ENCODE data around the gene ADAM10. TPM values are rescaled to one million over a fixed set of nuclear protein-coding genes. Genes with fewer than 3 reads are reported as not detected.

ADAM10 gene
- total and polyA plus RNA-seq, 8 donors: 6.1 to 96.2 (median 32.2) TPM

DNA sequence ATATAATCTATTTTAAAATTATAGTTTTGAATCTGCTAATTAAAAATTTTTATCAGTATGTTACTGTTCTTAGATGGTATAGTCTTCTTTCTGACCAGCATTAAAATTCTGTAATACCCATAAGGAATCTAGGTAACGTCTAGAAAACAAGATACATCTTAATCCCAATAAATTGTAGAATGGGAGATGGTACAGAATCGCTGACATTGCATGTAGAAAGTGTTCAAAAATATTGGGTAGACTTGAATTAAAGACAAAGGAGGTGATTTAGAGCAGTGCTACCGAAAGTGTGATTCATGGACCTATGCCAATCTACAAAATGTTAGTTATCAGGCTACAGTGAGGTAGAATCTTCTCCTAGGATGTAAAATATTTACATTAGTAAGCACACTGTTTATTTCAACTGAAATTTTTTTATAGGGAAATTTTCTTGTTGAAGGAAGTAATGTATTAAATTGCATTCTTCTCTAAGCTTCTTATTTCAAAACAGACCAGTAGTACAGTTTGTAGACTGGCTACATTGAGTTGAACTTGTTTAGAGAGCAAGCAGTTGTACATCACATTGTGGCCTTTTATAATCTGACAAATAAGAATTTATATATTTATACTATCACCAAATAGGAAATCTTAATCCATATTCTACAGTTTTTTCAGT, 38.7 kb upstream of the ADAM10 start:
- 95% methylated on average over 3 of the region's 3 CpGs for WGBS, 2 donors
- H3K27ac ChIP-seq: no peak overlapping the region
- DNase-seq: no peak
- no peaks in the 10 kb centered on the region for H3K27me3 ChIP-seq
- H3K4me3 ChIP-seq: no peak overlapping the region
- no peaks in the 10 kb centered on the region for H3K9me3 ChIP-seq
- intact Hi-C loops (cut with DNase I): no loop called here
- FAIRE-seq: no peak
- no peaks in the 10 kb centered on the region for H3K36me3 ChIP-seq
- ATAC-seq: no peak
- TF ChIP-seq, protein P1, sequence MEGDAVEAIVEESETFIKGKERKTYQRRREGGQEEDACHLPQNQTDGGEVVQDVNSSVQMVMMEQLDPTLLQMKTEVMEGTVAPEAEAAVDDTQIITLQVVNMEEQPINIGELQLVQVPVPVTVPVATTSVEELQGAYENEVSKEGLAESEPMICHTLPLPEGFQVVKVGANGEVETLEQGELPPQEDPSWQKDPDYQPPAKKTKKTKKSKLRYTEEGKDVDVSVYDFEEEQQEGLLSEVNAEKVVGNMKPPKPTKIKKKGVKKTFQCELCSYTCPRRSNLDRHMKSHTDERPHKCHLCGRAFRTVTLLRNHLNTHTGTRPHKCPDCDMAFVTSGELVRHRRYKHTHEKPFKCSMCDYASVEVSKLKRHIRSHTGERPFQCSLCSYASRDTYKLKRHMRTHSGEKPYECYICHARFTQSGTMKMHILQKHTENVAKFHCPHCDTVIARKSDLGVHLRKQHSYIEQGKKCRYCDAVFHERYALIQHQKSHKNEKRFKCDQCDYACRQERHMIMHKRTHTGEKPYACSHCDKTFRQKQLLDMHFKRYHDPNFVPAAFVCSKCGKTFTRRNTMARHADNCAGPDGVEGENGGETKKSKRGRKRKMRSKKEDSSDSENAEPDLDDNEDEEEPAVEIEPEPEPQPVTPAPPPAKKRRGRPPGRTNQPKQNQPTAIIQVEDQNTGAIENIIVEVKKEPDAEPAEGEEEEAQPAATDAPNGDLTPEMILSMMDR (IDR thresholded peaks at IDR 0.05): no peak
- no peaks in the 10 kb centered on the region for H3K4me1 ChIP-seq

DNA sequence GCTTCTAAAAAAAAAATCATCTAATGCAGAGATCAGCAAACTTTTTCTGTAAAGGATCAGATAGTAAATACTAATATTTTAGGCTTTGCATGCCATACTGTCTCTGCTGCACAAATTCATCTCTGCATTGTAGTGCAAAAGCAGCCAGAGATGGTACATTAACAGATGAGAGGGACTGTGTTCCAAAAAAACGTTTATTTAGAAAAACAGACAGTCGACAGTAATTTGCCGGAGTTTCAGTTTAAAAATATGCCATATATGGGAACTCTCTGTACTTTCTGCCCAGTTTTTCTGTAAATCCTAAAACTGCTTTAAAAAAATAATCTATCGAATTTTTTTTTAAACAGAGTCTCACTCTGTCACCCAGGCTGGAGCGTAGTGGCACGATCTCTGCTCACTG, 35.8 kb upstream of the ADAM10 start:
- TF ChIP-seq, protein P1 (IDR thresholded peaks at IDR 0.05): no peak
- no peaks in the 10 kb centered on the region for H3K4me1 ChIP-seq
- no peak for ATAC-seq
- intact Hi-C loops (cut with DNase I): no loop called here
- WGBS, 2 donors: 78 to 84% methylated on average over 6 of the region's 6 CpGs
- H3K27me3 ChIP-seq: no peaks in the 10 kb centered on the region
- H3K27ac ChIP-seq: no peak overlapping the region
- DNase-seq: no peak
- no peak for FAIRE-seq
- no peaks in the 10 kb centered on the region for H3K36me3 ChIP-seq
- H3K9me3 ChIP-seq: no peaks in the 10 kb centered on the region
- H3K4me3 ChIP-seq: no peak overlapping the region

DNA sequence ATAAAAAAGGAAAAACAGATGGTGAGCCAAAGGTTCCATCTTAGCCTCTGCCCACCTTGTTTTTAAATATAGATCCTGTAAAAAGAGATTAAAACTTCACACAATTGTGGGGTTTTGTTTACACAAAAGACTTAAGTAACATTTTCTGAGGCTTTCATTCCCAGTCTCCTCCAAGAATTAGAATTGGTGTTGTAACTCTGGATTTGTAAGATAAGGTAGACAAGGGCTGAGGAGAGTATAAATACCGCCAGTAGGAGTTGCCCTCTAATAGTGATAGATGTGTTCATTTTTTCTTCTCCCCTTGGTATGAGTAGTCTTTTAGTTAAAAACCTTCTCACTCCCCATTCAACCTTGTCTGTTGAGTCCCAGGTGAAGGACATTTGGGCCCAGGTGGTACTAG, 30.0 kb upstream of the ADAM10 start:
- TF ChIP-seq, protein P1 (IDR thresholded peaks at IDR 0.05): no peak
- FAIRE-seq: no peak
- intact Hi-C loops (cut with DNase I): no loop called here
- Histone ChIP-seq H3K27me3 (no peaks in the 10 kb centered on the region), H3K4me3 (no peak overlapping the region), H3K4me1 (peaks cover 0 to 6% (median 0%) of the 10 kb centered on the region in 3 donors), H3K9me3 (no peaks in the 10 kb centered on the region), H3K27ac (no peak overlapping the region), H3K36me3 (no peaks in the 10 kb centered on the region)
- 93 to 95% methylated on average over 1 of the region's 1 CpG for WGBS, 2 donors
- ATAC-seq: no peak
- DNase-seq: no peak

DNA sequence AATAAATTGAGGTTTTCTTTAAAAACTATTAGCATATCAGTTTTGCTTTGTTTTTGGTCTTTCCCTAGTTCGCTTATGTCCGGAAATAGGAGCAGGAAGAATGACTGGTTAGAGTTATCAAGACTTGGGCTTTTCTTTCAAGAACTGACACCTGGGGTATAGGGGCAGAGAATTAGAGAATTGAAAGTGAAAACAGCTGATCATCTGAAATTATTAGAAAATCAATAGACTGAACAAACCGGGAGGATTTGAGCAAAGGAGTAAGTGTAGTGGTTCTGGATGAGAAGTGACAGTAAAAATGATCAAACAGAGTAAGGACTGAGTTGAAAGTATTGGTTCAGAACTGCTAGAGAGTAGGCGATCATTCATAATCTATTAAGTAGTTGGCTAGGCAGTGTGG, 27.6 kb upstream of the ADAM10 start:
- TF ChIP-seq, protein P1 (IDR thresholded peaks at IDR 0.05): no peak
- no peaks in the 10 kb centered on the region for H3K36me3 ChIP-seq
- H3K4me1 ChIP-seq: peaks cover 0 to 27% (median 7%) of the 10 kb centered on the region in 3 donors
- no peak overlapping the region for H3K4me3 ChIP-seq
- no peaks in the 10 kb centered on the region for H3K27me3 ChIP-seq
- DNase-seq: no peak
- intact Hi-C loops (cut with DNase I): no loop called here
- no peak for FAIRE-seq
- ATAC-seq: no peak
- H3K27ac ChIP-seq: no peak overlapping the region
- H3K9me3 ChIP-seq: no peaks in the 10 kb centered on the region
- 78 to 81% methylated on average over 4 of the region's 4 CpGs for WGBS, 2 donors

DNA sequence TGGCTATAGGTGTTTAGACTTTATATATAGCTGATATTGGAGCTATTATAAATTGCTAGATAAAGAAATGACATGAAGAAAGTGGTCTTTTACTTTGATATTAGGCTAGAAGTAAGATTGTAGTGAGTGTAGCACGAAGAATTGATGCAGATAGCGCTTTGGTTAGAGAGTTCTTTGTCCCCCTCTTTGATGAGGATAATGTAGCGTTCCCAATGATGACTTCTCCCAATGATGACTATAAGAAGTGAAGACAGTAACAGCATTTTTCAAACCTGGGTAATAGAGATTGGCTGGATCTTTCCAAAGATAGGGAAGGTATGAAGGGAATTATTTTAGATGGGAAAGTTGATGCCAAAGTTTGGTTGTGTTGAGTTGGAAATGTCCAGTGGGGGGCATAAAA, 25.9 kb upstream of the ADAM10 start:
- H3K36me3 ChIP-seq: no peaks in the 10 kb centered on the region
- H3K4me1 ChIP-seq: peaks cover 0 to 27% (median 7%) of the 10 kb centered on the region in 3 donors
- intact Hi-C loops (cut with DNase I): no loop called here
- no peak for ATAC-seq
- H3K9me3 ChIP-seq: no peaks in the 10 kb centered on the region
- 93 to 97% methylated on average over 3 of the region's 3 CpGs for WGBS, 2 donors
- no peak overlapping the region for H3K27ac ChIP-seq
- no peak overlapping the region for H3K4me3 ChIP-seq
- no peaks in the 10 kb centered on the region for H3K27me3 ChIP-seq
- no peak for FAIRE-seq
- DNase-seq: no peak
- TF ChIP-seq, protein P1 (IDR thresholded peaks at IDR 0.05): no peak

Measured in pancreas (tissue), 10 donors.